C4-2B (cell line): ENCODE data around the gene FOCAD.

ENCODE experiments used
- ZFX ChIP-seq: fragments of 450-650 bp; IDR thresholded peaks from 2 replicates; pipeline ENCODE4 v1.6.1; 2017
- TF ChIP-seq, protein P1 (sequence below): fragments of 450-650 bp; conservative IDR thresholded peaks from 2 replicates; pipeline ENCODE4 v1.5.1; 2017; ENCODE audit warnings: mild to moderate bottlenecking

DNA sequence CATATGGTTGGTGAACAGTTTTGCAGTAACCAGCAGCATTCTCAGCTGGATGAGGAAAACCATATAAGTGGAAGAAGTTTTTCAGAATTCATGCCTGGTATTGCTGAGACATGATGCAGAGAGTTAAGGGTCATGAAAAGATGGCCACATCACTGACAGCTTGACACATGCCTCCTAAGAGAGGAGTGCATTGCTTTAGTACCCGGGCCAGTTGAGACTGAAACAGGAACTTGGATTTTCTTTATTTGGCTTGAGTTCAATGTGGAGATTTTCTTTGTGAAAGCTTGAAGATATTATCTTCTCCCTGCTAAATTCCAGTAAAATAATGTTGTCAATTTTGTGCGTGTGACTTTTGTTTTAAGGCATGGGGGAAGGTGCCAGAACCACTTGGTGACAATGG lies 311.6 kb downstream of the FOCAD start:
- TF ChIP-seq, protein P1, sequence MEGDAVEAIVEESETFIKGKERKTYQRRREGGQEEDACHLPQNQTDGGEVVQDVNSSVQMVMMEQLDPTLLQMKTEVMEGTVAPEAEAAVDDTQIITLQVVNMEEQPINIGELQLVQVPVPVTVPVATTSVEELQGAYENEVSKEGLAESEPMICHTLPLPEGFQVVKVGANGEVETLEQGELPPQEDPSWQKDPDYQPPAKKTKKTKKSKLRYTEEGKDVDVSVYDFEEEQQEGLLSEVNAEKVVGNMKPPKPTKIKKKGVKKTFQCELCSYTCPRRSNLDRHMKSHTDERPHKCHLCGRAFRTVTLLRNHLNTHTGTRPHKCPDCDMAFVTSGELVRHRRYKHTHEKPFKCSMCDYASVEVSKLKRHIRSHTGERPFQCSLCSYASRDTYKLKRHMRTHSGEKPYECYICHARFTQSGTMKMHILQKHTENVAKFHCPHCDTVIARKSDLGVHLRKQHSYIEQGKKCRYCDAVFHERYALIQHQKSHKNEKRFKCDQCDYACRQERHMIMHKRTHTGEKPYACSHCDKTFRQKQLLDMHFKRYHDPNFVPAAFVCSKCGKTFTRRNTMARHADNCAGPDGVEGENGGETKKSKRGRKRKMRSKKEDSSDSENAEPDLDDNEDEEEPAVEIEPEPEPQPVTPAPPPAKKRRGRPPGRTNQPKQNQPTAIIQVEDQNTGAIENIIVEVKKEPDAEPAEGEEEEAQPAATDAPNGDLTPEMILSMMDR, result no peak
- no peak for TF ChIP-seq ZFX
